Bronchial epithelial cell (primary cell): ENCODE results near the gene PARVB. TPM values are rescaled to one million over a fixed set of nuclear protein-coding genes. Genes with fewer than 3 reads are reported as not detected.

Source experiments
- DNase-seq: peaks from one replicate; pipeline ENCODE4 v3.0.0-alpha.2; 2010; ENCODE audit warnings: low read depth
- FAIRE-seq: peaks from 2 replicates; lab custom pipeline; 2011; peaks lifted over from hg19 to GRCh38; lab: Jason Lieb, UNC
- H3K27me3 ChIP-seq: 2 replicates; pipeline ENCODE4 v1.5.1; 2011; ENCODE audit warnings: low read length; ENCODE audit not compliant: control insufficient read depth, insufficient read depth
- H3K36me3 ChIP-seq: 2 replicates; pipeline ENCODE4 v1.5.1; 2011; ENCODE audit warnings: low read length; ENCODE audit not compliant: control insufficient read depth, insufficient read depth
- H3K4me3 ChIP-seq: 2 replicates; pipeline ENCODE4 v1.5.1; 2011; ENCODE audit warnings: mild to moderate bottlenecking, low read depth, low read length, control low read depth
- CTCF ChIP-seq: IDR thresholded peaks from 2 replicates; pipeline ENCODE4 v1.5.1; 2011; ENCODE audit warnings: mild to moderate bottlenecking, moderate library complexity, low read length, control low read depth, inconsistent platforms; ENCODE audit not compliant: insufficient read depth, severe bottlenecking
- total RNA-seq: library from RNA; depleted of rRNA; stranded (reverse); fragments of >200 nt; gene quantifications from 2 replicates; pipeline ENCODE4 v1.2.1, GENCODE V29; 2014

The PARVB gene
- total RNA-seq, 1 donor from 2014 or later: 3.4 TPM

GRCh38 chr22:44139773-44140172 lies 115.7 kb downstream of the PARVB start:
- no peak for FAIRE-seq

DNA sequence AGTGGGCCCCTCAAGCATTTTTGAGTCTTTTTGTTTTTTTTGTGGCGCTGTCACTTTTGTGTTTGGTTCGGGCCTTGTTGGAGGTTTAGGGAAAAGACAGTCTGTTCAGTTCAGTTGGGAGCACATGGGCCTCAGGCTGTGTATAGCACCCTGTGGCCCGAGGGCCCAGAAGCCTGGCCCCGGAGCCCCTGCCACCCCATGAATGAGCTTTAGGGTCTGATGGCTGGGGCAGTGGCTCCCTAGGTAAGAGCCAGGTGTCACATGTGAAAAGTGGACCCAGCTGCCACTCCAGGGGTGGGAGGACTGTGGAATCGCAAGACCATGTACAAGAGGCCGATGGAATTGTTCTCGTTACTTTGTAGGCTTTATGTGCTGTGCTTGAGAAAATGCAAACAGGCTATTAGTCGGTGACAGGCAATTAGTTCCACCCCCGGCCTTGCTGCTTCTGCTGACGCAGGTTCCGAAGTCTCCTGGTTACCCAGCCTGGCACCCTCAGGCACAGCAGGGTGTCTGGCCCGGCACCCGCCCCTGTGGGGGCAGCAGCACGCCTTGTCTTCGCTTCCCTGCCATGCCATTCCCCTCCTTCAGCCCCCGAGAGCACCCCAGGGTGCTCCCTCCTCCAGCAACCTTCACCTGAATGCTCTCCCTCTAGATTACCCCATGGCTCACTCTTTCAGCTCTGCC lies 118.5 kb downstream of the PARVB start:
- DNase-seq (no peak), FAIRE-seq (no peak)
- Histone ChIP-seq H3K36me3 (no peaks in the 10 kb centered on the region), H3K4me3 (no peak overlapping the region), H3K27me3 (no peaks in the 10 kb centered on the region)
- TF ChIP-seq CTCF: no peak

More at GRCh38 chr22:44139773-44140172, 115.7 kb downstream of the PARVB start:
- DNase-seq: no peak
- no peak for TF ChIP-seq CTCF
- peaks cover 2% of the 10 kb centered on the region for H3K36me3 ChIP-seq
- H3K27me3 ChIP-seq: no peaks in the 10 kb centered on the region
- H3K4me3 ChIP-seq: no peak overlapping the region

DNA sequence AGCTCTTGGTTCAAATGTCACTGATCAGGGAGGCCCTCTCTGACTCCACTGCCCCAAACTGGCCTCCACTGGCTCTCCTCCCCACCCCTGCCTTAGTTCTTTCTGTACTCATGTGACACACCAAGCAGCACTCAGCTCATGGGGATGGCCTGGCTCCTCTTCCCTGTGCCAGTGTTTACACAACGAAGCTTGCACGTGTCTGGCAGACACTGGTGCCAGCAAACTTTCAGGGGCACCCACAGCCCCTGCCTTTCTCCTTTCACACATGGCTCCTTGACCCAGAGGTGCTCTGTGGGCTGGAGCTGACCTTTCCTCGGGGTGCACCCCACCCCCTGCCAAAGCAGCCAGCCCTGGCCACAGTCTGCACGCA lies 119.0 kb downstream of the PARVB start:
- FAIRE-seq (no peak), DNase-seq (no peak)
- no peaks in the 10 kb centered on the region for H3K27me3 ChIP-seq
- H3K36me3 ChIP-seq: no peaks in the 10 kb centered on the region
- TF ChIP-seq CTCF: no peak
- no peak overlapping the region for H3K4me3 ChIP-seq

DNA sequence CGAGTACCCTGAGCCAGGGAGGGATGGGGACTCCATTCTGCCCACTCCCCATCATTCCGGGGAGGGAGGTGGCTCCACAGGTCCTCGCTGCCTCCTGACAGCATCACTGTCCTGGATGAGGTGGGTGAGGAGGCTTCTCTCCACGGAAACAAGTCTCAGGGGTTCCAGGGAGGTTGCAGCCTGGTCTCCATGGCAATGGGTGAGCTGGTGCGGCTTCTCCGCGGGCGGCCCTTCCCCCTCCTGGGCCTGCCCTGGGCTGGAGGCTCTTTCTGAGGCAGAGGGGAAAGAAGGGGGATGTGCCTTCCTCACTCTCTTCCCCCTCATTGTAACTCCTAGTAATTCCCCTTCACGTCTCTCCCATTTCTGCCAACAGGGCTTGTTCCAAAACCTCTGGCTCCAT lies 119.5 kb downstream of the PARVB start:
- Histone ChIP-seq H3K36me3 (no peaks in the 10 kb centered on the region), H3K27me3 (no peaks in the 10 kb centered on the region), H3K4me3 (no peak overlapping the region)
- DNase-seq: no peak
- no peak for FAIRE-seq
- TF ChIP-seq CTCF: no peak

DNA sequence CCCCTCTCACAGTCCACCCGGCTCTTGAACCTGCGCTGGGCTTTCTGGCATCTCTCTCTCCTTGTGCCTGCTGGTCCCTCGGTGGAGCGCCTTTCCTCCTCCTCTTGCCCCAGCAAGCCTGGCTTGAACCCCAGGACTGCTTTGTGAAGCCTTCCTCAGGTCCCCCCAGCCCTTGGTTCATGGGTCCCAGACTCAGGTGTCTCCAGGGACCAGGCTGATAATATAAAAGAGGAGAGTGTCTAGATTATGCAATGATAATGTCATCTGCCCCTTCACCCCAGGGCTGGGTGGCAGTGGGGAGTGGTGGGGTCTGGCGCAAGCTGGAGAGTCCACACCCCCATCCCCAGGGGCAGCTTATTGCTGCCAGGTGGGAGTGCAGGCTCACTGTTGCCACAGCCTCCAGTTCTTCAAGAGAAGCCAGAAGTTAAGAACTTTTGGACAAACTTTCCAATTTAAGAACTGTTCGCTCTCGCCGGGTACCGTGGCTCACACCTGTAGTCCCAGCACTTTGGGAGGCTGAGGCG lies 120.0 kb downstream of the PARVB start:
- H3K36me3 ChIP-seq: no peaks in the 10 kb centered on the region
- TF ChIP-seq CTCF: no peak
- no peak overlapping the region for H3K4me3 ChIP-seq
- no peak for DNase-seq
- H3K27me3 ChIP-seq: no peaks in the 10 kb centered on the region
- no peak for FAIRE-seq

DNA sequence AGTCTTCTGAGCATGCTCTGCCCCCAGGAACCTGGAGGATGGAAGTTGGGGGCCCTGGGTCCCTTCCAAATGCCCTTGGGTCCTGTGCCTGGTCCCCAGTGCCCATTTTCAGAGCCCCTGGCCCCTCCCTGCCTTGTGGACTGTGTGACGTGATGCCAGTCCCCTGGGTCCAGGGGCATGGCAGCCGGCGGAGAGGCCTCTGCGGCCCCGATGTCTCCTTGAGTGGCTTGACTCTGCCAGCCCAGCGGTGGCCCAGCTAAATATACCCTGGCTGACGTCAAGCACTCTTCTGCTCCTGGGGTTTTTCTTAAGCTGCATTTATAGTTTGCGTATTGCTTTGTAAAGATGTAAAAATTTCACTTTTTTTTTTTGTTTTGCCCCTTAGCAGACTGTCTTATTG lies 121.4 kb downstream of the PARVB start:
- H3K36me3 ChIP-seq: no peaks in the 10 kb centered on the region
- no peaks in the 10 kb centered on the region for H3K27me3 ChIP-seq
- DNase-seq (no peak), FAIRE-seq (no peak)
- TF ChIP-seq CTCF: no peak
- H3K4me3 ChIP-seq: no peak overlapping the region
